ENCODE results near the gene R3HDM4.

The R3HDM4 gene

GRCh38 chr19:875265-875879, 37.6 kb downstream of the R3HDM4 start:
- no peak for DNase-seq (ENCODE audit: low spot score)

GRCh38 chr19:873561-874041, 39.4 kb downstream of the R3HDM4 start:
- DNase-seq (ENCODE audit: low spot score), result no peak

GRCh38 chr19:873084-873483, 39.9 kb downstream of the R3HDM4 start:
- peak; percentile 69 for DNase-seq (ENCODE audit: low spot score)

- DNase-seq (ENCODE audit: low spot score), result peak; percentile 79
Measured at GRCh38 chr19:872266-872951, 40.6 kb downstream of the R3HDM4 start.

GRCh38 chr19:871446-872265, 41.4 kb downstream of the R3HDM4 start:
- no peak for DNase-seq (ENCODE audit: low spot score)

- DNase-seq (ENCODE audit: low spot score), result no peak
Measured at GRCh38 chr19:870963-871401, 42.0 kb downstream of the R3HDM4 start.

- no peak for DNase-seq (ENCODE audit: low spot score)
Measured at GRCh38 chr19:870314-870713, 42.7 kb downstream of the R3HDM4 start.

GRCh38 chr19:869245-870177, 43.5 kb downstream of the R3HDM4 start:
- DNase-seq (ENCODE audit: low spot score), result no peak

GRCh38 chr19:868458-869244, 44.4 kb downstream of the R3HDM4 start:
- no peak for DNase-seq (ENCODE audit: low spot score)

- no peak for DNase-seq (ENCODE audit: low spot score)
Measured at GRCh38 chr19:867855-868457, 45.1 kb downstream of the R3HDM4 start.

GRCh38 chr19:867301-867793, 45.7 kb downstream of the R3HDM4 start:
- no peak for DNase-seq (ENCODE audit: low spot score)

GRCh38 chr19:866769-867300, 46.2 kb downstream of the R3HDM4 start:
- DNase-seq (ENCODE audit: low spot score), result no peak

- DNase-seq (ENCODE audit: low spot score), result no peak
Measured at GRCh38 chr19:863315-863620, 49.8 kb downstream of the R3HDM4 start.

GRCh38 chr19:862581-863314, 50.3 kb downstream of the R3HDM4 start:
- peak; percentile 83 for DNase-seq (ENCODE audit: low spot score)

GRCh38 chr19:861756-862580, 51.1 kb downstream of the R3HDM4 start:
- peak; percentile 94 for DNase-seq (ENCODE audit: low spot score)

- no peak for DNase-seq (ENCODE audit: low spot score)
Measured at GRCh38 chr19:861141-861755, 51.8 kb downstream of the R3HDM4 start.

GRCh38 chr19:858868-859843, 53.9 kb downstream of the R3HDM4 start, which contains the start of gene CFD:
CFD (plus strand) TSS chr19:859664; CDS start chr19:859690, 26 bp downstream.
- DNase-seq (ENCODE audit: low spot score), result no peak

Data from iPS-NIHi11 (cell line).